Osteoblast (primary cell): ENCODE data around the gene ZXDC. TPM values are rescaled to one million over a fixed set of nuclear protein-coding genes. Genes with fewer than 3 reads are reported as not detected.

Source experiments
- DNase-seq: peaks from one replicate; pipeline ENCODE4 v3.0.0; 2011; ENCODE audit warnings: low spot score, mixed read lengths; ENCODE audit not compliant: insufficient read length; ENCODE audit errors: missing footprints
- H2AFZ ChIP-seq: 2 replicates; pipeline ENCODE4 v1.6.0; 2011; ENCODE audit warnings: mild to moderate bottlenecking, low read length
- H3K27ac ChIP-seq: 2 replicates; pipeline ENCODE4 v1.5.1; 2011; ENCODE audit warnings: mild to moderate bottlenecking, low read depth, low read length, moderate library complexity
- H3K27me3 ChIP-seq: 2 replicates; pipeline ENCODE4 v1.6.0; 2012; ENCODE audit warnings: mild to moderate bottlenecking, control low read depth, inconsistent platforms, low read length, moderate library complexity; ENCODE audit not compliant: insufficient read depth
- H3K36me3 ChIP-seq: 2 replicates; pipeline ENCODE4 v1.5.1; 2011; ENCODE audit warnings: mild to moderate bottlenecking, low read length, control low read depth, moderate library complexity; ENCODE audit not compliant: insufficient read depth
- H3K4me1 ChIP-seq: 2 replicates; pipeline ENCODE4 v1.5.1; 2011; ENCODE audit warnings: mild to moderate bottlenecking, low read length, control low read depth, moderate library complexity; ENCODE audit not compliant: insufficient read depth
- H3K4me2 ChIP-seq: 2 replicates; pipeline ENCODE4 v1.6.0; 2011; ENCODE audit warnings: mild to moderate bottlenecking, low read length; ENCODE audit not compliant: insufficient read depth
- H3K4me3 ChIP-seq: fragments of 200-600 bp; sonication (generic); 3 replicates; pipeline ENCODE4 v1.5.1; 2012; ENCODE audit warnings: mild to moderate bottlenecking, low read length, inconsistent platforms; ENCODE audit not compliant: insufficient read depth
- H3K79me2 ChIP-seq: 2 replicates; pipeline ENCODE4 v1.6.0; 2012; ENCODE audit warnings: mild to moderate bottlenecking, low read length, control low read depth, inconsistent platforms; ENCODE audit not compliant: insufficient read depth
- H3K9me3 ChIP-seq: 2 replicates; pipeline ENCODE4 v1.5.1; 2011; ENCODE audit warnings: low read depth, low read length, control low read depth
- H4K20me1 ChIP-seq: 2 replicates; pipeline ENCODE4 v1.6.0; 2012; ENCODE audit warnings: mild to moderate bottlenecking, low read length, control low read depth; ENCODE audit not compliant: insufficient read depth
- CTCF ChIP-seq: IDR thresholded peaks from 2 replicates; pipeline ENCODE4 v1.5.1; 2011; ENCODE audit warnings: mild to moderate bottlenecking, low read depth, low read length, moderate library complexity; ENCODE audit errors: extremely low read depth
- total RNA-seq: library from RNA; depleted of rRNA; stranded (reverse); fragments of >200 nt; gene quantifications from 2 replicates; pipeline ENCODE4 v1.2.3, GENCODE V29; 2012

ZXDC gene
- total RNA-seq, 1 donor = 27.1 TPM

- TF ChIP-seq CTCF = no peak
- H3K4me3 ChIP-seq = no peak overlapping the region
- no peak overlapping the region for H3K27ac ChIP-seq
- peaks cover 18% of the 10 kb centered on the region for H3K27me3 ChIP-seq
- no peak for DNase-seq
- no peaks in the 10 kb centered on the region for H3K79me2 ChIP-seq
- no peak overlapping the region for H2AFZ ChIP-seq
- no peaks in the 10 kb centered on the region for H3K36me3 ChIP-seq
- H3K4me2 ChIP-seq = no peak overlapping the region
- H3K9me3 ChIP-seq = no peaks in the 10 kb centered on the region
- H3K4me1 ChIP-seq = no peaks in the 10 kb centered on the region
- H4K20me1 ChIP-seq = no peaks in the 10 kb centered on the region
These were observed 10.7 kb upstream of the ZXDC start for GRCh38 chr3:126486360-126486847.

DNA sequence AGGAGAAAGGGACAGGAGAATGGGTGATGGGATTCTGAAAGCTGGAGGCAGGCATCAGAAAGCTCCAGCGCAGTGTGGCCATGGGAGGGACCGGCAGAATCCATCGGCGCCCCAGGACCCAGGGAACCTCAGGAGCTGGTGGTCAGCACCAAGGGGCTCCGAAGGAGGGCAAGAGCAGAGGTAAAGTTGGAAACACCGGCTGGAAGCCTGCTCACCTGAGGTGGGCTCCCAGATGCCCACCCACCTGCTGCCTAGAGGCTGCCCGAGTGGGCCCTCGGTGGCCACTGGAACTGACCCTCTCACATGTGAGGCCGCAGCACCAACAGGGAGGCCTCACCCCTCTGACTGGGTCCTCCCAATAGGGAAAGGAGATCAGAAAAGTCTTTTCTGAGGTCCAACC lies 10.3 kb upstream of the ZXDC start:
- DNase-seq = no peak
- H3K36me3 ChIP-seq = no peaks in the 10 kb centered on the region
- H3K9me3 ChIP-seq = no peaks in the 10 kb centered on the region
- H3K4me3 ChIP-seq = no peak overlapping the region
- no peak overlapping the region for H2AFZ ChIP-seq
- H3K27me3 ChIP-seq = peaks cover 14% of the 10 kb centered on the region
- H4K20me1 ChIP-seq = no peaks in the 10 kb centered on the region
- no peak for TF ChIP-seq CTCF
- no peaks in the 10 kb centered on the region for H3K79me2 ChIP-seq
- no peaks in the 10 kb centered on the region for H3K4me1 ChIP-seq
- no peak overlapping the region for H3K27ac ChIP-seq
- no peak overlapping the region for H3K4me2 ChIP-seq

- no peak overlapping the region for H2AFZ ChIP-seq
- TF ChIP-seq CTCF = no peak
- no peaks in the 10 kb centered on the region for H3K79me2 ChIP-seq
- H3K9me3 ChIP-seq = no peaks in the 10 kb centered on the region
- H3K36me3 ChIP-seq = no peaks in the 10 kb centered on the region
- H3K27ac ChIP-seq = no peak overlapping the region
- H4K20me1 ChIP-seq = no peaks in the 10 kb centered on the region
- H3K4me1 ChIP-seq = no peaks in the 10 kb centered on the region
- peak; percentile 81 for DNase-seq
- H3K4me3 ChIP-seq = no peak overlapping the region
- H3K27me3 ChIP-seq = peaks cover 8% of the 10 kb centered on the region
- H3K4me2 ChIP-seq = no peak overlapping the region
These were observed 9.6 kb upstream of the ZXDC start for GRCh38 chr3:126485176-126485897.

DNA sequence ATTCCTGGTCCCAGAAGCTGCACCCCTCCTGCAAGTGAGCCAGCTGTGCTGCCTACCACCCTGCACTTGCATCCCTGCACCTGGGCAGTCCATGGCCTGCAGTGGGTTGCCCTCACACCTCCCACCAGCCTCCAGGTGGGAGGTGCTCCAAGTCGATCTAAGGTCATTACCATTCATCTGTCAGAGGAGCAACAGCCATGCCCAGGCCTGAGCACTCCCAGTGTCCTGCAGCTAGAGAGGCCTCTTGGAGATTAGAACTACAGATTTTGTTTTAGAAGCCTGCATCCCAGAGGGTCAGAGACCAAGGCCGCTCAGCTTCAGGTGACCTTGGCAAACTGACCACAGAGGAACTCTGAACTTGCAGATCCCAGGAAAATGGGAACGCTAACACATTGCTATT lies 9.0 kb upstream of the ZXDC start:
- Histone ChIP-seq H3K4me2 (no peak overlapping the region), H4K20me1 (no peaks in the 10 kb centered on the region), H3K4me3 (no peak overlapping the region), H3K4me1 (no peaks in the 10 kb centered on the region), H3K27me3 (peaks cover 1% of the 10 kb centered on the region), H3K27ac (no peak overlapping the region), H3K79me2 (no peaks in the 10 kb centered on the region), H3K9me3 (no peaks in the 10 kb centered on the region), H3K36me3 (no peaks in the 10 kb centered on the region), H2AFZ (no peak overlapping the region)
- no peak for TF ChIP-seq CTCF
- no peak for DNase-seq
